Upper lobe of left lung (tissue), 6 donors: ENCODE measurements around the gene BBC3. TPM values are rescaled to one million over a fixed set of nuclear protein-coding genes. Genes with fewer than 3 reads are reported as not detected.

Experiments used
- ATAC-seq, 2 donors: fragments of 200-7000 bp; cut with Tn5 transposase; one replicate each; pipeline ENCODE4 v1.9.1; 2022; ENCODE audit warnings: mild to moderate bottlenecking in 2 of 2, moderate library complexity in 2 of 2; ENCODE audit not compliant: low FRiP score in 2 of 2
- DNase-seq, 2 donors: peaks; one replicate each; pipeline ENCODE4 v3.0.0-alpha.2; 2019 to 2020
- H3K27ac ChIP-seq, 4 donors: fragments of 200-600 bp; sonication (generic); one replicate each; pipeline ENCODE4 v1.5.1; 2016 to 2019
- H3K27me3 ChIP-seq, 4 donors: fragments of 200-600 bp; sonication (generic); one replicate each; pipeline ENCODE4 v1.5.1; 2017 to 2019
- H3K36me3 ChIP-seq, 4 donors: fragments of 200-600 bp; sonication (generic); one replicate each; pipeline ENCODE4 v1.5.1; 2016 to 2019
- H3K4me1 ChIP-seq, 4 donors: fragments of 200-600 bp; sonication (generic); one replicate each; pipeline ENCODE4 v1.5.1; 2018 to 2019
- H3K4me3 ChIP-seq, 4 donors: fragments of 200-600 bp; sonication (generic); one replicate each; pipeline ENCODE4 v1.5.1; 2017 to 2019; ENCODE audit warnings: mild to moderate bottlenecking in 2 of 4, moderate library complexity in 1 of 4
- H3K9me3 ChIP-seq, 4 donors: fragments of 200-600 bp; sonication (generic); one replicate each; pipeline ENCODE4 v1.5.1; 2018 to 2019
- EP300 ChIP-seq, 4 donors: sonication (generic); formaldehyde crosslinking; IDR thresholded peaks; one replicate each; pipeline ENCODE4 v1.5.1; 2017; ENCODE audit warnings: antibody characterized with exemption in 4 of 4, control low read depth in 2 of 4
- POLR2A ChIP-seq, 4 donors: fragments of 450-650 bp; IDR thresholded peaks; one replicate each; pipeline ENCODE4 v1.5.1; 2016 to 2017; ENCODE audit warnings: antibody characterized with exemption in 4 of 4, mild to moderate bottlenecking in 2 of 4
- POLR2AphosphoS5 ChIP-seq, 2 donors: sonication (generic); formaldehyde crosslinking; IDR thresholded peaks; one replicate each; pipeline ENCODE4 v1.5.1; 2017; ENCODE audit warnings: antibody characterized with exemption in 2 of 2
- WGBS, 2 donors: methylation state at CpG; one replicate each; pipeline ENCODE4 v1.1.5; 2017 to 2018; 5-methylcytosine and 5-hydroxymethylcytosine counted together
- total RNA-seq, 6 donors: library from RNA; depleted of rRNA in 4 of 6; stranded (reverse); fragments of >200 nt in 4 of 6; gene quantifications; one replicate each; pipeline versions ENCODE4 v1.1.0 to v1.2.1, GENCODE V29; 2016 to 2021
- TF ChIP-seq, protein P1 (sequence below), 6 experiments: fragments of 450-650 bp in 4 of 6; fragments of 200-600 bp in 2 of 6; sonication (generic) in 2 of 6; IDR thresholded peaks; one replicate each; pipeline ENCODE4 v1.5.1; 2016 to 2019; ENCODE audit warnings: antibody characterized with exemption in 6 of 6
- donor health status: DM: no; HTN: no; CAD: no; lungs with moderate emphysema.
- donor health status: DM: no; HTN: yes; CAD: no; lungs with severe emphysema.

BBC3 gene
- total RNA-seq, 6 donors from 2014 or later = 7.4 to 29.3 (median 15.9) TPM

DNA sequence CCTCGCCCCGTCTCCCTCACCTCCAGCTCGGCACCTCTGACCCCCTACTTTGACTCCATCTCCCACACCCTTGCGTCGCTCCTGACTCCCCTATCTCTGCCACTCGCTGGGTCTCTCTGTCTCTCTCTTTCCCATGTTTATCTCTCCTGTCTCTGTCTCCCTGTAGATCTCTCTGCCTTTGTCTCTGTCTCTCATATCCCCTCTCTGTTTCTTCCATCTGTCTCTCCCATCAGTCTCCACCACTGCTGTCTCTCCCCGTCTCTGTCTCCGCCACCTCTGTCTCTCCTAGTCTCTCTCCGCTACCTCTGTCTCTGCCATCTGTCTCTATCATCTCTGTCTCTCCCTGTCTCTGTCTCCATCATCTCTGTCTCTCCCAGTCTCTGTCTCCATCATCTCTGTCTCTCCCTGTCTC is 12.4 kb upstream of the BBC3 start:
- 19 to 22% methylated on average over 7 to 9 of the region's 9 CpGs for WGBS, 2 donors
- Histone ChIP-seq H3K36me3 (no peaks in the 10 kb centered on the region), H3K9me3 (no peaks in the 10 kb centered on the region), H3K27ac (peak overlapping the region; percentile 27 to 82 (median 48)), H3K4me1 (peaks cover 35 to 56% (median 45%) of the 10 kb centered on the region in 4 donors), H3K27me3 (peaks cover 0 to 11% (median 8%) of the 10 kb centered on the region in 4 donors), H3K4me3 (peak overlapping the region in 3 of 4 donors; percentile 22 to 31 (median 27))
- DNase-seq = no peak
- no peak for ATAC-seq
- TF ChIP-seq, protein P1, sequence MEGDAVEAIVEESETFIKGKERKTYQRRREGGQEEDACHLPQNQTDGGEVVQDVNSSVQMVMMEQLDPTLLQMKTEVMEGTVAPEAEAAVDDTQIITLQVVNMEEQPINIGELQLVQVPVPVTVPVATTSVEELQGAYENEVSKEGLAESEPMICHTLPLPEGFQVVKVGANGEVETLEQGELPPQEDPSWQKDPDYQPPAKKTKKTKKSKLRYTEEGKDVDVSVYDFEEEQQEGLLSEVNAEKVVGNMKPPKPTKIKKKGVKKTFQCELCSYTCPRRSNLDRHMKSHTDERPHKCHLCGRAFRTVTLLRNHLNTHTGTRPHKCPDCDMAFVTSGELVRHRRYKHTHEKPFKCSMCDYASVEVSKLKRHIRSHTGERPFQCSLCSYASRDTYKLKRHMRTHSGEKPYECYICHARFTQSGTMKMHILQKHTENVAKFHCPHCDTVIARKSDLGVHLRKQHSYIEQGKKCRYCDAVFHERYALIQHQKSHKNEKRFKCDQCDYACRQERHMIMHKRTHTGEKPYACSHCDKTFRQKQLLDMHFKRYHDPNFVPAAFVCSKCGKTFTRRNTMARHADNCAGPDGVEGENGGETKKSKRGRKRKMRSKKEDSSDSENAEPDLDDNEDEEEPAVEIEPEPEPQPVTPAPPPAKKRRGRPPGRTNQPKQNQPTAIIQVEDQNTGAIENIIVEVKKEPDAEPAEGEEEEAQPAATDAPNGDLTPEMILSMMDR (IDR thresholded peaks at IDR 0.05) = no peak
- TF ChIP-seq POLR2A (IDR thresholded peaks at IDR 0.05) = no peak
- TF ChIP-seq POLR2AphosphoS5 (IDR thresholded peaks at IDR 0.05) = no peak
- no peak for TF ChIP-seq EP300 (IDR thresholded peaks at IDR 0.05)

DNA sequence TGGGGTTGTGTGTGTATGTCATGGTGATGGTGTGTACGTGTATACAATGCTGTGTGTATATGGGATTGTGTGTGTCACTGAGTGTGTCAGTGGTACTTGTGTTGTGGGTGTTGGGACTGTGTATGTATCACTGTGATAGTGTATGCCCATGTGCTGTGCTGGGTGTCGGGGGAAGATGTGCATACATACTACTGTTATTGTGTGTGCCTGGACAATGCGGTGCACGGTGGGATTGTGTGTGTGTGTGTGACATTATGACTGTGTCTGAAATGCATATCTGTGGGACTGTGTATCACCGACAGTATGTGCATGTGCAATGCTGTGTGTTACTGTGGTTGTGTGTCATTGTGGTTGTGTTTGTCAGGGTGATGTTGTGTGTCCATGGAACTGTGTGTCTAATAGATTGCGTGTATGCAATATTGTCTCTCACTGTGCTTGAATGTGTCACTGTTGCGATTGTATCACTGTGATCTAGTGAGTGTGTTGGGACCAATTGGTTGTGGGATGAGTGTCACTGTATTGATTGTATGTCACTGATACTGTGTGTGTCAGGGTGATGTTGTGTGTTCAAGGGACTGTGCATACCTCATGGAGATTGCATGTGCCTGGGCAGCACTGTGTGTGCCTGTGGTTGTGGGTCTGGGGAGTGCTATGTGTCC is 11.0 kb upstream of the BBC3 start:
- H3K27me3 ChIP-seq = peaks cover 0 to 11% (median 8%) of the 10 kb centered on the region in 4 donors

DNA sequence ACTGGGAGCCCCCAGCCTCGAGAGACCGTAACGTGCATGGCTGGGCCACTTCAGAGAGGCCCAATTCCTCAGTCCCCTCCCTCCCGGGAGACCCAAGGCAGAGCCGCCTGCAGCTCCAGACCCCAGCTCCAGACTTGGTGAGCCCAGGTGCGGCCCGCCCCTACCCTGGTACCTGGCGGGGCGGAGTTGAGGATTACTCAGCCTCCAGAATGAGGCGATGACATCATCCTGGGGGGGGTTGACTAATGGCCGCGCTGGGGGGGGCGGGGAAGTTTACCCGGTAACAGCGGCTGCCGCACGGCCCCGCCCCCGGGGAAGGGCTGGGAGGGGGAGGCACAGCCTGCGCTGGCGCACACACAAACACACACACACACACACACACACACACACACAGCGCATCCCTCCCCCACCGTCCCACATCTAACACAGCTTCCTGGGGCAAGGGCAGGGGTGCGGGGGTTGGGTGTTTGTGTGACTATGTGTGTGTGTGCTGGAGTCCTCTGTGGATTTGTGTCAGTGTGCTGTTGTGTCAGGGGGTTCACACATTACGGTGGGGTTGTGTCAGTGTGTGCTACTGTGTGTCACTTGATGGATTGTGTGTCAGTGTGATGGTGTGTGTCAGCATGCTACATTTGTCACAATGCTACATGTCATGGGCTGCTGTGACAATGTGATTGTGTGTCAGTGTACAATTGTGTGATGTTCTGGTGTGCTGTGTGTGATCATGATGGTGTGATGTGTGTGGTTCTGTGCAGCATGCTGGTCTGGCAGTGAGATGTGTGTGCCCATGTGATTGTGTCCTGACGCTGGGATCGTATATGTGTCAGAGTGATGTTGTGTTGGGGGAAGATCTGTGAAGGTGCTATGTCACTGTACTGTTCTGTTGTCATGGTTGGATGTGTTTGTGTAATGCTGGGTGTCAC is 10.3 kb upstream of the BBC3 start:
- H3K9me3 ChIP-seq = no peaks in the 10 kb centered on the region
- H3K4me3 ChIP-seq = no peak overlapping the region
- TF ChIP-seq POLR2A (IDR thresholded peaks at IDR 0.05) (no peak), POLR2AphosphoS5 (IDR thresholded peaks at IDR 0.05) (peak in 1 of 2 donors; percentile 4)
- no peaks in the 10 kb centered on the region for H3K36me3 ChIP-seq
- 10 to 36% methylated on average over 3 to 7 of the region's 27 CpGs for WGBS, 2 donors
- H3K27ac ChIP-seq = no peak overlapping the region
- DNase-seq (peak; percentile 89 to 93), ATAC-seq (peak; percentile 22 to 67)
- H3K27me3 ChIP-seq = peaks cover 0 to 11% (median 8%) of the 10 kb centered on the region in 4 donors
- H3K4me1 ChIP-seq = peaks cover 35 to 49% (median 45%) of the 10 kb centered on the region in 4 donors

More for the DNA sequence above, 11.0 kb upstream of the BBC3 start:
- TF ChIP-seq POLR2A (IDR thresholded peaks at IDR 0.05) (no peak), EP300 (IDR thresholded peaks at IDR 0.05) (no peak), POLR2AphosphoS5 (IDR thresholded peaks at IDR 0.05) (no peak)
- Histone ChIP-seq H3K4me1 (peaks cover 35 to 49% (median 45%) of the 10 kb centered on the region in 4 donors), H3K9me3 (no peaks in the 10 kb centered on the region), H3K36me3 (no peaks in the 10 kb centered on the region), H3K4me3 (no peak overlapping the region), H3K27ac (peak overlapping the region in 1 of 4 donors; percentile 40)
- DNase-seq (no peak), ATAC-seq (no peak)
- 76 to 80% methylated on average over 5 to 7 of the region's 7 CpGs for WGBS, 2 donors

DNA sequence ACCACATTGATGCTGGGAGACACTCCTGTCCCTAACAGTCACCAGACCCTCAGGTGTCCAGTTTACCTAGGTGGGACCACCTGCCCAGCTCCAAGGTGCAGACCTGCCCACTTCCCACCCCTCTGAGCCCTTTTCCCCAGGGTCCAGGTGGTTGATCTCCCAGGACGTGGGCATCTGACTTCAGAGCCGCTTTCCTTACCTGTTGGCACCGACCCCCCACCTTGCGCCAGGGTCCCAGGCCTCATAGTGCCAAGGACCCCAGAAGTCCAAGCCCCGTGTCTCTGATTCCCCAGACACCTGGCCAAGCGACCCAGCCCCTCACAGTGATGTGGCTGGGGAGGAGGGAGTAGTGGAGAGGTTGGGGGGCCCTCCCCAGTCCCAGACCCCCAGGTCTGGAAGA is 9.6 kb upstream of the BBC3 start:
- peaks cover 0 to 11% (median 8%) of the 10 kb centered on the region in 4 donors for H3K27me3 ChIP-seq
- no peak overlapping the region for H3K27ac ChIP-seq
- H3K9me3 ChIP-seq = no peaks in the 10 kb centered on the region
- TF ChIP-seq EP300 (IDR thresholded peaks at IDR 0.05) = no peak
- TF ChIP-seq, protein P1 (IDR thresholded peaks at IDR 0.05) = no peak
- TF ChIP-seq POLR2A (IDR thresholded peaks at IDR 0.05) = no peak
- no peak for TF ChIP-seq POLR2AphosphoS5 (IDR thresholded peaks at IDR 0.05)
- H3K36me3 ChIP-seq = no peaks in the 10 kb centered on the region
- no peak overlapping the region for H3K4me3 ChIP-seq
- ATAC-seq (no peak), DNase-seq (no peak)
- peaks cover 35 to 49% (median 45%) of the 10 kb centered on the region in 4 donors for H3K4me1 ChIP-seq
- 20 to 65% methylated on average over 1 to 6 of the region's 6 CpGs for WGBS, 2 donors

DNA sequence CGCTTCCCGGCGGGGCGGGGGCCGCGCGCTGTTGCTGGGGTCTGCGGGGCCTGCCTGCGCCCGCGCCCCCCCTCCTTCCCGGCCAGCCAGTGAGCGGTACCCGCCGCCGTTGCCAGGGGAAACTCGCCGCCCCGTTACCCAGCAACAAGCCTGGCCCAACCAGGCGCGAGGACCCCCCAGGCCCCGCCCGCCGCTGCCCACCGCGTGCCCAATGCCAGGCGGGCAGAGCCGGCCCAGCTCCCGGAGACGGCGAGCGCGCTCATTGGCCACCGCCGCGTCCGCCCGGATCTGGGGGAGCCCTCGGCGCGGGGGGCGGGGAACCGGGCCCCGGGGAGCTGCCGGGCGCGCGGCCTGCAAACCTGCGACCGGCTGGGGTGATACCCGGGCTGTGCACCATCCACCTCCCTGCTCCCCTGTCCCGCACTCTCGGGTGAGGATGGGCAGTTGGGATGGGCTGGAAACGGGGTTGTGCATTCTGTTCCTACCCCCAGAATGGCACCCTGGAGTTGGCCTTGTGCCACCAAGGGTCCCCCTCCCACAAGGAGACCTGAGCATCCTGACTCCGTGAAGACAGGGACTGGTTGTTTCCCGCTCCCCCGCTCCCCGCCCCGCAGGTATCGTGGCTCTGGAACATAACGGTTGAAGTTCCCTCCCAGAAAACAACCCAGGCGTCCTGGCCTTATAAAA is 8.8 kb upstream of the BBC3 start:
- Histone ChIP-seq H3K27ac (no peak overlapping the region), H3K27me3 (peaks cover 0 to 11% (median 8%) of the 10 kb centered on the region in 4 donors), H3K36me3 (no peaks in the 10 kb centered on the region), H3K4me3 (peak overlapping the region in 3 of 4 donors; percentile 32 to 38 (median 36)), H3K9me3 (no peaks in the 10 kb centered on the region), H3K4me1 (peaks cover 35 to 48% (median 44%) of the 10 kb centered on the region in 4 donors)
- DNase-seq (peak; percentile 57 to 92), ATAC-seq (no peak)
- TF ChIP-seq, protein P1 (IDR thresholded peaks at IDR 0.05) = no peak
- no peak for TF ChIP-seq EP300 (IDR thresholded peaks at IDR 0.05)
- WGBS, 2 donors = 5 to 10% methylated on average over 4 to 18 of the region's 62 CpGs
